ENCODE data around the gene SSR3.
"Not testable (repeated sequence)": the region's sequence is repeated elsewhere in the genome, so short reads cannot be mapped to it uniquely, and the experiment has no call there.

Gene SSR3

DNA sequence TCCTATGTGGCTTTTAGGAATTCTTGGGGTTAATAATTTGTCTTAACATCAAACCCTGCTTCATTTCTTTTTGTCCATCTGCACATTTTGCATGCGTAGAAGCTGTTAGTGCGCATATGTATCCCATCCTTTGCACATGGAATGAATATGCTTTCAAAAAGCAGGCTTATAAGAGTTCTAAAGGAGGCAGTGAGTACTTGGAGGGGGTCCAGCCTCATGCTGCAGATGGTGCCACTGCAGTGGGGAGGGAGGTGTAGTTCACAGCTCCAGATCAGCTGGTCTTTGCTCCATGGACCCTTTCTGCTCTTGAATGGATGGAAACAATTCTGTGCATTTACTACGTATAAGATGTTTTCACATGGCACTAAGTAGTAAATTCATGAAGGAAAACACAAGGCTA lies 20.7 kb upstream of the SSR3 start:
- DNase-seq: no peak

DNA sequence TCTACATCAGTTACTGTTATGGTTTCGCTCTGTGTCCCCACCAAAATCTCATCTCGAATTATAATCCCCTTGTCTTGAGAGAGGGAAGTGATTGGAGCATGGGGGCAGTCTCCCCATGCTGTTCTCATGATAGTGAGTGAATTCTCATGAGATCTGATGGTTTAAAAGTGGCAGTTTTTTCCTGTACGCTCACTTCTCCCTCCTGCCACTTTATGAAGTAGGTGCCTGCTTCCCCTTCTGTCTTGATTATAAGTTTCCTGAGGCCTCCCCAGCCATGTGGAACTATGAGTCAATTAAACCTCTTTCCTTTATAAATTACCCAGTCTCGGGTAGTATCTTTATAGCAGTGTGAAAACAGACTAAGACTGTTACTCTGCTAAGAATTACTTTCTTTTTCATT lies 15.0 kb upstream of the SSR3 start:
- DNase-seq: not testable (repeated sequence)

DNA sequence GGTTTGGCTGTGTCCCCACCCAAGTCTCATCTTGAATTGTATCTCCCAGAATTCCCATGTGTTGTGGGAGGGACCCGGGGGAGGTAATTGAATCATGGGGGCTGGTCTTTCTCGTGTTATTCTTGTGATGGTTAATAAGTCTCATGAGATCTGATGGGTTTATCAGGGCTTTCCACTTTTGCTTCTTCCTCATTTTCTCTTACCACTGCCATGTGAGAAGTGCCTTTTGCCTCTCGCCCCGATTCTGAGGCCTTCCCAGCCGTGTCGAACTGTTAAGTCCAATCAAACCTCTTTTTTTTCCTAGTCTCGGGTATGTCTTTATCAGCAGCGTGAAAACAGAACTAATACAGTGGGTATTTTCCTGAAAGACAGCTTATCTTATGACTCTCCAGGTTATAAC lies 14.1 kb upstream of the SSR3 start:
- DNase-seq: not testable (repeated sequence)

DNA sequence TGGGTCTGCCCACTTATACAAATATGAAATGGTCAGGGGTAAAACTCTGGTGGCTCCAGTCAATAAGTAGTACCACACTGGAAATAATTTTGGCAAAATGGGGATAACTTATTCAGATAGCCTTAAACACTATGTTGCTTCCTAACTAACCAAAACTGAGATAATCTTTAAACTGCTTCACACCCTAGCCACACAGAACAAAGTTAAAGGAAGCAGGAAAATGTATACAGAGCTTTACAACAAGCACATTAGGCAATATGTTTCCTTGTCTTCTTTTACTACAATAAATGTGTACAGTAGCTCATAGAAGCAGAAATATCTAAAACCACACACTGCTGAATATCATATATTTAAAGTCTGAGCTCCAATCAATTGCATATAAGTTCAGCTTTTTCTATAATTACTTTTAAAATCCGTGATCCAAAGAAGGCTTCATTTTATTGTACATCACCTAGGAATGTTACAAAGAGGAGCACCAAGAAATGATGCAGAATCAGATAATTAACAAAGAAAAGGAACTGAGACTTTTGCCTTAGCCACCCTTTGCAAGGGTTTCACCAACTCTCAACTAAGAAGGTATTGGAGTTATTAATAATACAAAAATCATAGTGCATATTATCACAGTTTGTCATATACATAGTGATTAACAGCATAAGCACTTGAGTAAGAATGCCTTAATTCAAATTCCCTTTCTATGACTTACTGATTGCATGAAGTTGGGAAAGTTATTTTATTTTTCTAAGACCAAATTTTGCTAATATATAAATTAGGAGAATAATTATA lies 9.2 kb upstream of the SSR3 start:
- no peak for DNase-seq

DNA sequence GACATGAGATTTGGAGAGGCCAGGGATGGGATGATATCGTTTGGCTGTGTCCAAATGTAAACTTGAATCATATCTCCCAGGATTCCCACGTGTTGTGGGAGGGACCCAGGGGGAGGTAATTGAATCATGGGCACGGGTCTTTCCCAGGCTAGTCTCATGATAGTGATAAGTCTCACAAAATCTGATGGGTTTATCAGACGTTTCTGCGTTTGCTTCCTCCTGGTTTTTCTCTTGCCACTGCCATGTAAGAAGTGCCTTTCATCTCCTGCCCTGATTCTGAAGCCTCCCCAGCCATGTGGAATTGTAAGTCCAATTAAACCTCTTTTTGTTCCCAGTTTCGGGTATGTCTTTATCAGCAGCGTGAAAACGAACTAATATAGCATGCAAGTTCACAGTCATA lies 7.6 kb upstream of the SSR3 start:
- DNase-seq: not testable (repeated sequence)

DNA sequence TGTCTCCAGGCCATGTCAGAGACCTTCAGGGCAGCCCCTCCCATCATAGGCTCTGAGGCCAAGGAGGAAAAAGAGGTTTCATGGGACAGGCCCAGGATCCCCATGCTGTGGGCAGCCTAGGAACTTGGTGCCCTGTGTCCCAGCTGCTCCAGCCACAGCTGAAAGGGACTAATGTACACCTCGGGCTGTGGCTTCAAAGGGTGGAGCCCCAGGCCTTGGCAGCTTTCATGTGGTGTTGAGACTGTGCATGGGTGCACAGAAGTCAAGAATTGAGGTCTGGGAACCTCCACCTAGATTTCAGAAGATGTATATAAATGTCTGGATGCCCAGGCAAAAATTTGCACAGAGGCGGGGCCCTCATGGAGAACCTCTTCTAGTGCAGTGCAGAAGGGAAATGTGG lies 6.6 kb upstream of the SSR3 start:
- DNase-seq: no peak

DNA sequence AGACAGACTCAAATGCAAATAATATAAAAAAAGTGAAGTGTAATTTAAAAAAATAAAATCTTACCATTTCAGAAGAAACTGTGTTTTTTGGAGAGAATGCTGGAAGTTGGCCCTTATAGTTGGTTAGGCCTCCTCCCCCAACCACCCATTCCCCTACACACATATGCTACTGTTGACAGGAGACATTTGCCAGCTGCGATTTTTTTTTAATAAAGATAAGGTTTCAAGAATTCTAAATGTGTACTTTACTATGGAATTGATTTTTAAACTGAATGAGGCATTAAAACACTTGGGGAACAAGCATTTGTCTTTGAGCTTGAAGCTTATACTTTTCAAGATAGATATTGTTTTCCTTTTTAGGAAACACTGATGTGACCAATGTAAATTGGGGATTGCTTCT lies 4.4 kb upstream of the SSR3 start:
- no peak for DNase-seq

DNA sequence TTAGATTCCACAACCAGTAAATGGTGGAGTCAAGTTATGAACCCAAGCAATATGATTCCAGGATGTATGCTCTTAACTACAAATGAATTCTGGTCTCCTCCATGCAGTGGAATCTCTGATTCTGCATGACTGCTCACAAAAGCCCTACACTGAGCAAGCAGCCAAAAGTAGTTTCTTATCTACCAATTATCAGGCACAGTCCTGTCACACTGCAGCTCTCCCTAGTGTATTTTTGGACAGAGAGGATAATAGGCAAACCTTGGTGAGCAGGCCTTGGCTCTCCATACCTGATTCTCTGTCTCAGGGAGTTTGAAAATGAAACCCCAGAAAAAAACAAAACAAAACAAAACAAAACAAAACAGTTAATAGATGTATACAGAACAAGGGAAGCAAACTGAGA lies 3.5 kb upstream of the SSR3 start:
- DNase-seq: no peak

DNA sequence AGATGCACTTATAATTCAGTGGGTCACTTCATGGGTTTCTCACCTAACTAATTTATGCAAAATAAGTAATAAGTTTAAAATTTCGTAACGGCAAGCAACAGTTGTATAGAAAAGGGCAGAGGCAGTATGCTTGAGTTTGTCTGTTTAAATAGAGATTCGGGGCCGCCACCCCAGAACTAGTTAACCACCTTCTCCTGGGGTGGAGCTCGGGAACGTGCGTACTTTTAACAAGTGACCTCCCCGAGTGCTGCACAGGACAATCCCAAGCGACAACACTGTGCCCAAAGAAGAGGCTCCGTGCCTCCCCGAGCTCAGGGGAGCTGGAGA lies 439 bp downstream of the SSR3 start:
- DNase-seq: no peak

DNA sequence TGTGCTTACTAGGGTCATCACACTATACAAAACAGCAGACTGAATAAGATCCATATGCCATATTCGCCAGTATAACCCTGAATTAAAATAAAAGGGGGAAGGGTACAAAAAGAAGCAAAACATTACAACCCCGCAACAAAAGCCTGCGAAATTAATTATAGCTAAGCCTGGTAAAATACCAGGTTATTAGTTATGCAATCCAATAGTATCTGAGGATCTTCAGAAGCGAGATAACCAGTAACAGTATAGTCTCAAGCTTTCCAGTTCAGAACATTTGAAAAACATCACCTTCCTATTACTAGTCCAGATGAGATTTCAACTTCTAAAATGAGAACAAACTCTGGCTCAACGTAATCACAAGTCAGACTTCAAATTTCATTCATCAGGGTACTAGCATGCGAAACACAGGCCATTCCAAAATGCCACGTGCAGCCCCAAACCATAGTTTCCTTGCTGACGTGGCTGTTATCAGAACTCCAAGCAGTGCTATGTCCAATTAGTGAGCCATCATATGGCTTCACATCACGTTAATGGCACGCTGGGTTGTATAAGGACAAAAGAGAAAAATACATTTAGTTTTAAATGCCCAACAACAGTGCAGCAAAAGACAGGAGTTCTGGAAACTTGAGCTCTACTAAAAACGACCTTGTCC lies 1.1 kb downstream of the SSR3 start:
- no peak for DNase-seq

DNA sequence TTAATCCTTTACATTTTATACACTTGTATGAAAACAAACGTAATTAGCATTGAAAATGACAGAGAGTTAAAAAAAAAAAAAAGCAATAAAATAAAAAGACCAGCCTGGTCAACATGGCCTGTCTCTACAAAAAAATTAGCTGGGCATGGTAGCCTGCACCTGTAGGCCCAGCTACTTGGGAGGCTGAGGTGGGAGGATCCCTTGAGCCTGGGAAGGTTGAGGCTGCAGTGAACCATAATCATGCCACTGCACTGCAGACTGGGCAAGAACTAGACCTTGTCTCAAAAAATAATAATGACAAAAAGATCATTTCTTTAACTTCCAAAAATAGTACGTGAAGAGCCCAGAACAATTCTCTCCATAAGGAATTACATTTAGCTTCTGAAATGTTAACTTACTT lies 1.9 kb downstream of the SSR3 start:
- no peak for DNase-seq

DNA sequence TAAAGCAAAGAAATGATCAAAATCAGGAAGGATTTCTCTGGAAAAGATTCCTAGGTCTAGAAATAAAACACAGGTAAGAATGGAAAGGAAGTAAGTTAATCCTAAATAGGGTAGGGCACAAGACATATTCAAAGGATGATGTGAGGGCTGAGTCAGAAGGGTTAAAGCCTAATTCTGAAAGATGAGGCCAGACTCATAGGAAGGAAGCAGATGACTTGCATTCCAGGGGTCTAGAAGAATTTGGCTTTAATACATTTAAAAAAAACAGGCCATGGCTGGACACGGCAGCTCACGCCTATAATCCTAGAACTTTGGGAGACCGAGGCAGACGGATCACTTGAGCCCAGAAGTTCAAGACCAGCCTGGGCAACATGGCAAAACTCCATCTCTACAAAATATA lies 3.2 kb downstream of the SSR3 start:
- no peak for DNase-seq

DNA sequence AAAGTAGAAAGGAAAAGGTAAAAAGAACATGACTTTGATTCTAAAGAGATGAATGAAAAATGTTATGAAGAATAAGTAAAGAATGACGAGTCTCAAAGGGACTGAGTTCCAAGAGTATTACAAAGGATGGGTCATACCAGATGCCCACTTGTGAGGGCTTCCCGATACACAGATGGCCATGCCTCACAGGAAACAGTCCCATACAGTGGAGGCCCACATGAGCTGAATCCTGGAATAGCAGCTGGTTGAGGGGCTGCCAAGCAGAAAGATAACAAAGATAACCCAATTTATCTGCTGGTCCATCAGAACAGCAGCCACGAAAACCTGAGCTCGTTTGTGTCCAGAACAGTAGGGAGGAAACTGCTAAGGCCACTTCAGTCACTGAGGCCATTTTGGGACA lies 3.7 kb downstream of the SSR3 start:
- DNase-seq: no peak

DNA sequence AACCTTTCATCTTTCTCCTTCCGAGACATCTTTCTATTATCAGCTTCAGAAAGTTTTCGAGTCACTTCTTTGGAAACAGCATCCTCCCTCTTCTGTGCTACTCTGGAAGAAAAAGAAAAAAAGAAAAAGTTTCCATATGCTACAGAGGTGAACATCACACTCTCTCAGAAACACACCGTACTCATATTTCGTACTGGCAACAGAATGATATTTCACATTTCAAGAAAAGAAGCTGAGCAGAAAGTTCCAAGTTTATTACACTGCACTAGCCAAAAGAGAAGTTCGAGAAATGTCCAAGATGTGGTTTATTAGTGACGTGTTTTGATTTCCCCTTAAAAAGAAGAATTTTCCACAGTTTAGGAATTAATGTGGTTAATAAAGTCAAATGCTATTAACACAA lies 6.0 kb downstream of the SSR3 start:
- no peak for DNase-seq

DNA sequence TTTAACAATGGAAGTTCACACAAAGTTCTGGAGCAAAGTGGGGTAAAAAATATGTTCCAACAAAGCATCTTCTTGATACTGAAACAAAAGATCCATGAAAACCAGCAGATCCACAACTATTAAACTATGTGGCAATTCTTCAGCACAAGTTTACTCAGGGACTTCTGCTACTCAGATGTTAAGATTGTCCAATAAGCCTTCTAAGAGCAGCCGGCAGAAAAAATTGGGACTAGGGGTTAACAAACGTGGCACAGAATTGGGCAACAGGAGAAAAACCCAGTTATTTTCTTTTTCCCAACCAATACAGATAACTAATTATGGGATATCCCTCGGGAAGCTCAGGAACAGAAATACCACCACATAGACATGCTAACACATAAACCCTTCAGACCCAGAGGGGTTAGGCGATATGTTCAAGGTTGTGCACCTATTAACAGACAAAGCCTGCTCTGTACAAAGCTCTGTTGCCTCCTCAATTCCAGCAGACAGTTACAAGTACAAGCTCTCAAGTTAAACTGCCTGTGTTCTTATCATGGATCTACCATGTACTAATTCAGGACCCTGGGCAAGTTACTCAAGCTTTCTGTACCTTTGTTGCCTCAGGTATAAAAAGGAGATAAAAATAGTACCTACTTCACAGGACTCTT lies 6.8 kb downstream of the SSR3 start:
- DNase-seq: no peak

DNA sequence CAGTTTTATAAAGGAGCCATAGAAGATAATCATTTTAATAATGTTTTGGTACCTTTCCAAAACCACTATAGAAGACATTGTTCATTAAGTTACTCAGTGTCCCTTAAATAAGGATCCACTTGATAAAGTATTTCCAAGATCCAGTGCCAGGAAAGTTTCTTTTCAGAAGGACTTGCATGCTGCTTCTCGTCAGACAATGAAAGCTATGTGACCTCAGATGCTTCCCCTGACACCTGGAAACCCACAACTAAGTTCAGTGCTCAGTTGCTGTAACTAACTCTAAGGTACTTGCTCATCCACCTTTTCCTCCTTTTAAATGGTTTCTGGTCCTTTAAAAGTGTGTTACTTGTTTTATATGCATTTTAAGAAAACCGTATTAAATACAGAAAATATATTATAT lies 7.3 kb downstream of the SSR3 start:
- DNase-seq: no peak

DNA sequence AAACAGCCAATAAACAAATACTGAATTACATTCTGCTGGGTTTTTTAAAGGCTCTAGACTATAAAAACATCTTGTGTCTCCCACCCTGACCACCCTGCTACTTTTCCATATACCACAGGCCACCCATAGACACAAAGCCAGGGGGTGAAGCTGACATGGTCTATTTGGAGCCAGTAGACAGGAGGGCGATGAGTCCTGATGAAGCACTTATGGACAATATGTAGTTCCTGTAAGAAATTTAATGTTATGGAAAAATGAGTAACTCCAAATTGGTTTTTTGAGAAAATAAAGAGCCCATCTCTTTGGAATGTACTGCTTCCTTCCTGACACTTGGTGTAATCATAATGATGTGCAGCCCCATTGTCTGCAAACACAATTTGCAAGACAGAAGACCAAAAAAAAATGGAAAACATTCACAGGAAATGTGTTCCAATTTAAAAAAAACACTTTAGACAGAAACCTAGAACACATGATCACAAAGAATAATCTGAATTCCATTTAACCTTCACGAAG lies 11.8 kb downstream of the SSR3 start:
- no peak for DNase-seq

DNA sequence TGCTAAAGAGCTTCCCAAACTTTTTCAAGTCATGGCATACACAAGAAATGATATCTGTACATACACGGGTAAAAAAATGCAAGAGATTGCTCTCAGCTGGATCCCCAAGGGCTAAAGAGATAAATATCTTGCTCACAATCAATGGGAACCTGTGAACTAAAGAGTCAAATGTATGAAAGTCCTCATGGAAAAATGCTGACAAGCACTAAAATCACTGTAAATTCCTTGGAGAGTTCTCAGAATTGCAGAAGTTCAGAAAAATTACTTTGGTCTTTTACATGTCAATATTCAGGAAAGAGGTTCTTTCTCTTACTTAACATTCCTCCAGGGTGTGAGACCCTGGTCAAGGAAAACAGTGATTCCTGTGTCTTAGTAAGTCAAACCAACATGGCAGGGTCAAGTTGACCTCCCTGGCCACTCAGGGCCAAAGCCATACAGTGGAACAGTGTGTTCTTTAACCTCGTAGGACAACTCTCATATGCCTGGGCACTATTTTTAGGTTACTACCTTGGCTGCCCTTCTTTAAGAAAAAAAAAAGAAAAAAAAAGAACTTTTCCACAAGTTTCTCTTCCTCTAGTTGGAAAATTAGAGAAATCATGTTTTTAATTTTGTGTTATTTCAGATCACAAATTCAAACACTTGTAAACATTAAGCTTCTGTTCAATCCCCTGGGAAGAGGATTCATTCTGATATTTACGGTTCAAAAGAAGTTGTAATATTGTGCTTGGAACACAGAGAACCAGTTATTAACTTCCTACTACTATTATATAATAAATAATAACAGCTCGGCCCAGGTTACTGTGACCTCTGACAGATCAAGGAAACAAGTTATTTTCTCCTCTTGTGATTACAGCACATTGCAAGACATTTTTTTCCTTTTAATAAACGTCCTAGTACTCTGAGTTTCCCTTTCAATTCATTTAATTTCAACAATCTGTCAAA lies 12.5 kb downstream of the SSR3 start:
- DNase-seq: no peak

DNA sequence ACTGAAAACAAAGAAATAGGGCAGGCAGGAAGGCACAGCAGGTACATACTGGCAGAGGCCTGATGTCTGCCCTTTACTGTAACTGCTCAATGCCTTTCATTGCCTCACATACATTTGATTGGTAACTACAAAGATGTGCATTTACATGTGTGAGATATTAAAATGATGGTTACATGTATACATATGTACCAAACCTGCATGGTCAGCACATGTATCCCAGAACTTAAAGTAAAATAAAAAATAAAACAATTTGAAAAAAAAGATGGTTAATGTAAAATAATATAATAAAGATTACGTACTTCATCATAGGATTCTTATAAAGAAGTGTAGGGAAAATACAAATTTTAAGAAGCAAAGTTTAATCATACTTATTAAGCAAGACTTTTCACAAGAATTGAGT lies 15.1 kb downstream of the SSR3 start:
- DNase-seq: no peak

DNA sequence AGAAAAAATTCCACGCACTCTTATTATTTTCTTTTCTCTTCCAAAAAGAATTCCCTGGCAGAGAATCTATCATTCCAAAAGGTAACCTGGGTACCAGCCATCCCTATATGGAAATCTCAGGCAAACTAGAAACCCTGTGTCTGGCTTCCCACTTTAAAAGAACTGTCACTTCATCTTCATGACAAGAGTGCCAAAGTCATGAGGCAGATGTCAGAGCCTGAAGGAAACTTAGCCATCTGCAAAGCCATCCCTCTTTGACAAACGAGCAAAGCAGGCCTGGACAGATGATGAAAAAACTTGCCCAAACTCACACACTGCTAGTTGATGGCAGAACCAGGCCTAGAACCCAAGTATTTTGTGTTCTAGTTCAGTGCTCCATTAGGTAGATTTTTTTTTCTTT lies 15.9 kb downstream of the SSR3 start:
- no peak for DNase-seq

DNA sequence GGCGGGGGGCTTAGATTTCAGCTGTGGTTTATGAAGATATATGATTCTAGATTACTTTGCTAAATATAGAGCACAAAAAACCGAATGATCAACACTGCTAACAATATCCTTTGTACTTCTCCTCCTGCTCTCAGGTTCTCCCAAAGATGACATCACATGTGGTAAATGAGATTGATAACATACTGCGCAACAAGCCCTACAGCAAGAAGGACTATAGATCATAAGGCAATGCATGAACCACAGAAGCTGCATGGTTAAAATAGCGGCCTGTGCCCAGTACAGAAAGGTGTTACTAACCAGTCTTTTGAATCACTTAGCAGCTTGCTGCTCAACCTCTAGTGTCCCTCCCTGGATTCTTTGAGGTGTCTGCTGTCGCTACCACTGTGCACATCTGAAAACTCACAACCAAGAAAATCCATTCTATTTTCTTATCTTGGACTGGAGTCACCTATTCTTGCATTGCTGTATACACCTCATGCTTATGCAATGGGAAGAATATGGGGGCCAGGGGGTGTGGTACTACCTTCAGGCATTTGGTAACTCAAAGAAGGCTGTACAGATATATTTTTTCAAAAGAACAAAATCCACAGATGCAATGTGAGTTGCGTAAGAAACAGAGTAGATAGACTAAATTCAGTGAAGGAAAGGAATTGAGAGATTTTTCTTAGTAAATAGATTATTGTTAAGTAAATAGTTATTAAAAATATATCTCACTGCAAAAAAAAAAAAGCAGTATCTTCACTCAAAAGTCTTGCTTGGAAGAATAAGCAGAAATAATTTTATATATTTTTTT lies 18.2 kb downstream of the SSR3 start:
- no peak for DNase-seq

DNA sequence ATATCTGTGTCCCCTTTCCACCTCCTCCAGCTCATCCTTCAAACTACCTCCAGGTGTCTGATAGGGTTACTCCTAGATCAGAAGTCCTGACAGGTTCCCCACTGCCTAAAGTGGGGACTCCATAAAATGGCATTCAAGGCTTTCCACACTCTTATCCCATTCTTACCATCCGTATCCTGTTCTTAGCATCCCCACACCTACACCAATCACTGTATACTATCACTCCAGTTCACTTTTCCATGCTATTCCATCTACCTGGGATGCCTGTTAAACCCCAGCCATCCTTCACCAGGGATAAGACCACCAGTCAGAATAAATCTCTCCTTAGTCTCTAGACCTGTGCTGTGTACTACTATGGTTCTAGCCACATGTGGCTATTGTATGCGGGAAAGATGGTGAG lies 19.1 kb downstream of the SSR3 start:
- DNase-seq: no peak

All from activated effector memory CD4-positive, alpha-beta T cell treated with Interleukin-2 at 50 U/mL for 16 hours (primary cell).